GM18909 (cell line): ENCODE results near the gene ZNF790.
"Not testable (repeated sequence)": the region's sequence is repeated elsewhere in the genome, so short reads cannot be mapped to it uniquely, and the experiment has no call there.

ENCODE experiments used
- ATAC-seq: cut with Tn5 transposase; IDR thresholded peaks from one replicate; pipeline ENCODE4 v1.9.1; 2021; ENCODE audit warnings: mild to moderate bottlenecking; ENCODE audit not compliant: unreplicated experiment, poor library complexity

The ZNF790 gene

DNA sequence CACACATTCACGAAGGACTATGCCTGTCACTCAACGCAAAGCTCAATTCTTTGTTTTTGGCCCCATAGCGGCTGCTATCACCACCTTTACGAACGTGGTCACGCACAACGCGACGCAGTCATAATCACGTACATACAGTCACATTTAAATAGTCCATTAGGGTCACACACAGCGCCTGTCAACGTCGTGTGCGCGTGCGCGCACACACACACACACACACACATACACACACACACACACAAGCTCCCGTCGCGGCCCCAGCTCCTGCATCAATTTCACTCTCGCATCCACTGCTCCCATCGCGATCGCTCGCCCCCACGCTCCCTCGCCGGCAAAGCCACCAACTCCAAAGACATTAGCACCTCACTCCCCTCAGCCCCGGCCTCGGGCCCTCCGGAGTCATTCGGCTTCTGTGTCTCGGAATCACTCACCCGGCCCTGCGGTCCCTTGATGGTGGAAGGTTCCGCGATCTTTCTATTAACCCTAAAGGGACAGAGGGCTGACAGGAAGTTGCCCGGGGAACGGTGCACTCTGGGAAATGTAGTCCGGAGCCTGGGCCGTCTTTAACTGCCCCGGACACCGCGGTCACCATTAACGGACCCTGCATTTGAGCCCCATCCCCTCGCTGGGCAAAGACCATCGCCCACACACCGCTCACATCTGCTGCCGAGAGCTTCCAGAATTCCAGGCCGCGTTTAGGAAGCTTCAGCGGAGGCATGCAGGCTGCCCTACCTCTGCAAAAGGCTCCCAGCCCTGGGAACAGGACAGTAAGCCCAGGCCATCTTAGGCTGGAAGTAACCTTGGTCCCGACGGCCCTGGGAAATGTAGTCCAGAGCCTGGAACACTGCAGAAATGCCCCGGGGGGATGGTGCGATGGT is at the start of gene ZNF790:
TSS of gene ZNF790 (minus strand) at position 482 of the 878 bp plus-strand sequence. CDS start 12,768 bp downstream, outside the sequence.
- peak; percentile 96 for ATAC-seq

DNA sequence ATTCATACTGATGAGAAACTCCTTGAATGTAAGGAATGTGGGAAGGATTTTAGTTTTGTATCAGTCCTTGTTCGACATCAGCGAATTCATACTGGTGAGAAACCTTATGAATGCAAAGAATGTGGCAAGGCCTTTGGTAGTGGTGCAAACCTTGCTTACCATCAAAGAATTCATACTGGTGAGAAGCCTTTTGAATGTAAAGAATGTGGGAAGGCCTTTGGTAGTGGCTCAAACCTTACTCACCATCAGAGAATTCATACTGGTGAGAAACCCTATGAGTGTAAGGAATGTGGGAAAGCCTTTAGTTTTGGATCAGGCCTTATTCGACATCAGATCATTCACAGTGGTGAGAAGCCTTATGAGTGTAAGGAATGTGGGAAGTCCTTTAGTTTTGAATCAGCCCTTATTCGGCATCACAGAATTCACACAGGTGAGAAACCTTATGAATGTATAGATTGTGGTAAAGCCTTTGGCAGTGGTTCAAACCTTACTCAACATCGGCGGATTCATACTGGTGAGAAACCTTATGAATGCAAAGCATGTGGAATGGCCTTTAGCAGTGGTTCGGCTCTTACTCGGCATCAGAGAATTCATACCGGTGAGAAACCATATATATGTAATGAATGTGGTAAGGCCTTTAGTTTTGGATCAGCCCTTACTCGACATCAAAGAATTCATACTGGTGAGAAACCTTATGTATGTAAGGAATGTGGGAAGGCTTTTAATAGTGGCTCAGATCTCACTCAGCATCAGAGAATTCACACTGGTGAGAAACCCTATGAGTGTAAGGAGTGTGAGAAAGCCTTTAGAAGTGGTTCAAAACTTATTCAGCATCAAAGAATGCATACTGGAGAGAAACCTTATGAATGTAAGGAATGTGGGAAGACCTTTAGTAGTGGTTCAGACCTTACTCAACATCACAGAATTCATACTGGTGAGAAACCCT is 39.1 kb upstream of the ZNF790 start:
- ATAC-seq = no peak

DNA sequence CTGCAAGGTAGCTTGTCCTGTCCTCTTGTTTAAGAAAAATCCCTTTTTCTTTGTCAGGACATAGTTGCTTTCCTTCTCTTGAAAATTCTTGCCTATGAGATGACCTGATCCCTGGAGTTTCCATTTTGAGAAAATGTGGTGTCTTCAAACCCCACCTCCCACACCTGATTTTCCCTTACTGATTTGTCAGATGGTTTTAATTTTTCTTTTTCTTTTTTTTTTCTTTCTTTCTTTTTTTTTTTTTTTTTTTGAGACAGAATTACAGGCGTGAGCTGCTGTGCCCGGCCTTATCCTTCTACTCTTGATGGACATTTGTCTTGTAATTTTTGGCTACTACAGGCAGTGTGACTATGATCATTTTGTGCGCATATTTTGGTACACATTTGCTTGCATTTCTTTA is 13.7 kb upstream of the ZNF790 start:
- ATAC-seq = no peak

DNA sequence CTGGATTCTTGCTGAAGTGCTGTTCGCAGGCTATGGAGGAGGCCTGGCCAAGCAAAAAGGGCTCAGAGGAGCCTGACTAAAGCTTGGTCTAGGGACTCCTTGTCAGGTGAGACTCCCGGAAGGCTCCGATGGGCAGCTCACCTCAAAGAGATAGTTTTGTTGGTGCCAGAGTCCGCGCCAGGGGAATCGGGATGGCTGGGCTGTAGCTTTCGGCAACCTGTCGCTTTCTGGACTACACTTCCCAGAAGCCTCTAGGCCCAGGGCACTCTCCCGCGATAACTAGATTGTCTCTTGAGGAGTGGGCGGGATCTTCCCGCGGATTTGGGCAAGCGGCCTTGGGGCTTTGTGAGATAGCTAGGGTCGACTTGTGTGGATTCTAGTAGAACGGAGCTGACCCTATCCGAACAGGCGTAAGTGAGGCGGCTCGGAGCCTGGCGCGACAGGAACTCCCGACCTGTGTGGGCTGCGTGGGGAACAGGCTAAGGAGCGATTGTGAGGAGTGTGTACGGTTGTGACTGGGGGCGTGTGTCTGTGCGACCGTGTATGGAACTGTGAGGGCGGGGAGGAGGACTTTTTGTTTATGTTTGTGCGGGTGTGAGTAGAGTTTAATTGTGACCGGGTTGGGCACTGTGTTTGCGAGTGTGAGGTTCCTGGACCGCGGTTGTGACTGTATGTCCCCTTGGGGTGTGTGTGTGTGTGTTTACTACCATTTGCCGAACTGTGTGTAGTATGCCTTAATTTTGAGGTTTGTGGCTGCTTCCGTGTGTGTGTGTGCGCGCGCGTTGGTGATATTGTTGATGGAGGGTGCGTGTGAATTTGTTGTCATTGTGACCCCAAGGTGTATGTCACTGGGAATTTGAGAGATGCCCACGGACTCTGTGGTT is 12.6 kb upstream of the ZNF790 start, which contains the start of gene ZNF345:
TSS of gene ZNF345 (plus strand) at position 318 of the 884 bp plus-strand sequence. CDS start 25,955 bp downstream, outside the sequence.
- peak; percentile 79 for ATAC-seq

DNA sequence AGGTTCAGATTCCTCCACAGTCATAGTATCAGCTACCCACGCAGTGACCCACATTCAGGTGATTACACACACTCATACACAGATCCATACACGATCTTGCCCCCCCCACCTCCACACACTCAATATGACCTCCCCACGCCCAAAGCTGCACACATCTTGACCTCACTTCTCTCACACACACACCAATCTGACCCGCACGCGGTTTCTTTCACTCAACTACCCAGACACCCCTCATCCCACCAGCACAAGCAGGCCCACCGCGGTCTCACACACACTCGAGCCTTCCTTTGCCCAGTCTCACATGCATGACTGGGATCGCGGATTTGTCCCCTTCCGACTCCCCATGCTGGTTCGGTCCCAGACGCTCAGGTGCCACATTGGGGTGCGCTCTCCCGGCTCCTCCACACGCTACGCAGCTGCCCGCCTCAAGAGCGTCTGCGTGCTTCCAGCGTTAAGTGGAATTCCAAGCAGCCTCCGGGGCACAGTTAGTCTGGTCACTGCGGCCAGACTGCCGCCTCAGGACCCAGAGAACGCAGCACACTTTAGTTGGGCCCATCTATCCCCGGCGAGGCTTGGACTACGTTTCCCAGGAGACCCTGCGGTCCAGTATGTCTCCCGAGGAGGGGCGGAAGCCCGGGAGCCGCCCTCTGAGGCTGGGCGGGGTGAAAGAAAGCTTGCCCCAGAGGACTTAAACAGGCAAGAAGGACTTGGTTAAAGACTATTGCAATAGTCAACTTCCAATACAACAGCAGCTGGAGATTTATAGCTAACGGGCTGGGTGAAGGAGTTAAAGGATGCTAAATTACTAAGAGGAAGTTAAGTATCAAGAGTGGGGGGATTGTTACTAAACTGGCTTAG is 11.7 kb upstream of the ZNF790 start:
- ATAC-seq = peak; percentile 91

DNA sequence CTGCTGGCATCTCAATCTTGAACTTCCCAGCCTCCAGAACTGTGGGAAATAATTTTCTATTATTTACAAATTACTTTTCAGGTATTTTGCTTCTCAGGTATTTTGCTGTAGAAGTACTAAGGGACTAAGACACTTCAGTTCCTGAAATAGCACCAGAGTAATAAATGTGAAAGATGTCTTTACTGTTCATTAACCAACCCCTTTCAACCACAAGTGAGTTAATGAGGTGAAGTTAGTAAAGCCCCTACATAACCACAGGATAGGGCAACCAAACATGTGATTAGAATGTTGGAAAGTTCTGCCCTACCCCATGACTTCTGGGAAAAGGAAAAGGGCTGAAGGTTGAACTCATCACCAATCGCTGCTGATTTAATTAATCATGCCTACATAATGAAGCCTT is 9.8 kb upstream of the ZNF790 start:
- no peak for ATAC-seq

DNA sequence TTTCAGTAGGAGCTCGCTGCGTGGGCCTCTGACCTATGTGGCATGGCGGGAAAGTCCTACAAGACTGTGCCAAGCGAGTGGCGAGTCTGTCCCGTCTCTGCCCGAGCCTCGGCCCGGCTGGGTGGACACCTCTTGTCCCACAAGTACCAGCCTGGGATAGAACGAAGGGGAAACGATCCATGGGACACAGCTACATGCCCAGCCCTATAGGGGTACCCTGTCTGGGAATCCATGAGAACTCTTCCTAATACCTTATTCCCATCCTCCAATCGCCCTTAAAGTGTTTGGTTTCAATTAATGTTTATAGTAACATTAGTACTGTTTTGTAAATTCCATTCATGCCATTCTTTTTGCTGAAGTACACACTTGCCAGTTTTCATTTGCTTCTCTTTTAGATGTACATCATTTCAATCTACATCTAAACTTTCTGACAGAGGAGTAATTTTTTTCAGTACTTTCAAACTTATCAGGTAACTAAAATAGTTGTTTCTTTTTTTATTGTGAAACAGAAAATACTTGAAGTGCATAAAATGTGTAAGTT is 667 bp upstream of the ZNF790 start:
- no peak for ATAC-seq

DNA sequence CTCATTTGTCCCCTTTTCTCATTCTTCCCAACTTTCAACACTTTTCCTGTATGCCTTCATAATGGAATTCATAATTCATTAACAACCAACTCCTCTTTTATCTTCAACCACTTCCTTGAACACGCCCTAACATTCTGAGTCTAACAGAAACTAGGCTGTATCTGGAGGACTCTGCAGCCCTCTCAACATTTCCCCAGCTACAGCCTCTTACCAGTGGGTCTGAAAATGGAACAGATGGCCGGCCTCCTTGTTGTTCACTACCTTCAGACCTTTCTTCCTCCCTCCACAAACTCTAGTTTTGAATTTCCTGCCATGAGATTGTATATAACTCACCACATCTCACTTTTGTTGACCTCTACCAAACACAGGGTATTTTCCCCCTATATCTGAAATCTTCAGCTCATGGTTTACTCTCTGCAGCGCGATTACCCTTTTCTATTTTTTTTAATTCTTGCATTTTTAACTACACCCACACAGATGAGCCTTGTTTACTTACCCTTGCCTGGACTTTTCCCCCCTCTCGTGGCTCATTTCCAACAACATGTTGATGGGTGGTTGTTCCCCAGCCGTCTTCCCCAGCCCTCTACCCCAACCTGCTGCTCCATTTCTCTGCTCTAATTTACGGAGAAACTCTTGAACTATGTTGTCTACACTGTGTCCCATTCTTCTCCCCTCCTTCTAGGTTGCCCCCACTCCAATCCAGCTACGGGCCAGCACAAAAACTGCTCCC is 846 bp downstream of the ZNF790 start:
- no peak for ATAC-seq

DNA sequence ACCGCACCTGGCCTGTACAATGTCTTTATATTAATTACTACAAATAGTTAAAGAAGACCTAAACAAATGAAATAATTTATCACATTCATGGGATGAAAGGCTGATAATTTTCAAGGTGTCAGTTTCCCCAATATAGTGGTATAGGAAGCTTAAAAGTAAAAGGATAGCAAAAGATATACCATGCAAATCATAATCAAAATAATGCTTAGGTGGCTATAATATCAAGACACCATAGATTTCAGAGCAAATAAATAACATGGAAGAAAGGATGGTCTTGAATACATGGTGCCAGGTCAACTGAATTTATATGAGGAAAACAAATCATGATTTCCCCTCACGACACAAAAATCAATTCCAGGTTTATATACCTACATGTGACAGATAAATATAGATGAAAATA is 4.8 kb downstream of the ZNF790 start:
- ATAC-seq = no peak

DNA sequence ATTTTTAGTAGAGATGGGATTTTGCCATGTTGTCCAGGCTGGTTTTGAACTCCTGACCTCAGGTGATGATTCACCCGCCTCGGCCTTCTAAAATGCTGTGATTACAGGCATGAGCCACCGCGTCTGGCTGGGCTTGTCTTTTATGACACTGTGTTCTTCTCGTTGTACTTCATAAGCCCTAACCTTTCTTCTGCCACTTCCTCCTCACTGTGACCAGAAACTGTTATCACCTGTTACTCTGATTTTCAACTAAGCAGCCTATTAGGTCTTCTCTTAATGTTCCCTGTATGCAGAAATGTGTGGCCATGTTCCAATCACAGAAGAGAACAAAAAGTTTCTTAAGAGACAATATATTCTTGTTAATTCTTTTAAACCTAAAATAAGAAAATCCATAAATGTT is 16.4 kb downstream of the ZNF790 start:
- no peak for ATAC-seq

DNA sequence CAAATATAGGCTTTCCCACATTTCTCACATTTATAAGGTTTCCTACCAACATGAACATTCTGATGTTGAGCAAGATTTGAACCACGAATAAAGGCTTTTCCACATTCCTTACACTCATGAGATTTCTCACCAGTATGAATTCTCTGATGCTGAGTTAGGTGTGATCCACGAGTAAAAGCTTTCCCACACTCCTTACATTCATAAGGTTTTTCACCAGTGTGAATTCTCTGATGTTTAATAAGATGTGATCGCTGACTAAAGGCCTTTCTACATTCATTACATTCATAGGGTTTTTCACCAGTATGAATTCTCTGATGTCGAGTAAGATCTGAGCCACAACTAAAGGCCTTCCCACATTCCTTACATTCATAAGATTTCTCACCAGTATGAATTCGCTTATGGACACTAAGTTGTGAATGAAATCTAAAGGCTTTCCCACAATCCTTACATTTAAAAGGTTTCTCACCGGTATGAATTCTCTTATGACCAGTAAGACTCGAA is 19.0 kb downstream of the ZNF790 start:
- no peak for ATAC-seq

DNA sequence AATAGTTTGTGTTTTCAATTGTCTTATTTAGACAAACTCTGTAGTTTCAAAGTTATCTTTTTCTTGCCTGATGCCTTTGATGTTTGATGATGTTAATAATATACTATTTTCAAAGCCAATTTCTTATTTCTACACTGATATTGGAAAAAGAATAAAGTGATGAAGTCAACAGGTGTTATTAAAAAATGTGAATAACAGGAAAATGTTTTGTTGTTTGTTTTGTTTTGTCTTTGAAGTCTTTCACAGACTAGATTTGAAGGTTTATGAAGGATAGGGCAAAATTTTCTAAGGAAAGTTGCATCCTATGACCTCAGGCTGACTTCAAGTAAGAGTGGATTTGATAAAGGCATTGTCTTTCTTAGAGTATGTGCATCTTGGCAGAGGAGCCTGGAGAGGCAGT is 31.2 kb downstream of the ZNF790 start:
- ATAC-seq = no peak

DNA sequence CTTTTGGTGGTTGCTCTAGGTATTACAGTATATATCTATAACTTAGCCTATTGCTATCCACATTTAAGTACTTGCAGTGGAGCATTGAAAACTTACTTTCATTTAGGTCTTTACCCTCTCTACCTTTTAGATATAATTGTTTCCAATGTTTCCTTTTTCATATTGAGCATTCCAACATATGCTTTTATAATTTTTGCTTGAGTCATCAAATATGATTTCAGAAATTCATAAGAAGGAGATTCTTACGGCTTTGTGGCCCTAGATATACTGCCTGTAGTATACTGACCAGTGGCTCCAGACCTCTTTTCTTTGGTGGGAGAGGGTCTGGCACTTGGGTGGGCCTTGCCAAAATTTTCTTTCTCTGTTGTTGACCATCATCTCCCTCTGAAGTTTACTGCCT is 32.8 kb downstream of the ZNF790 start:
- no peak for ATAC-seq

DNA sequence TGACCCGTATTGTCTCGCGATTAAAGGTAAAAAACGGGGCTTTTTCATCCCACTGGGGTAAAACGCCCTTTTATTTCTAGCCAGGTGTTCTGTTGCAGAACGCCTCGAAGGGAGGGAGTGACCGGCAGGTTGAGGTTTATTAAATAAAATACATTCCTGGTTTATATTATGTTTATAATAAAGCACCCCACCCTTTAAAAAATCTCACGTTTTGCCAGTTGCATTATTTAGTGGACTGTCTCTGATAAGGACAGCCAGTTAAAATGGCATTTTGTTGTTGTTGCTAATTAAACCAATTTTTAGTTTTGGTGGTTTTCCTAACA is 40.4 kb downstream of the ZNF790 start:
- ATAC-seq = no peak

DNA sequence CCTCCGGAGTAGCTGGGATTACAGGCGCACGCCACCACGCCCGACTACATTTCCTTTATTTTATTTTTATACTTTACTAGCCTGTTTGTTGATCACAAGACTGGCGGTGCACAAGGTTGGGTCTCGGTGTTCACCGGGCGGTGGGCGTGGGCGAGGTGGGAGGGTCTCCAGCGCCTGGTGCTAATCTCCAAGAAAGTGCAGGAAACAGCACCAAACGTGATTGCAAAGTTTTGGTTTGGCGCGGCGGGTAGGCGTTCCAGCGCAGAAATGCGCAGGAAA is 41.5 kb downstream of the ZNF790 start:
- ATAC-seq = no peak

DNA sequence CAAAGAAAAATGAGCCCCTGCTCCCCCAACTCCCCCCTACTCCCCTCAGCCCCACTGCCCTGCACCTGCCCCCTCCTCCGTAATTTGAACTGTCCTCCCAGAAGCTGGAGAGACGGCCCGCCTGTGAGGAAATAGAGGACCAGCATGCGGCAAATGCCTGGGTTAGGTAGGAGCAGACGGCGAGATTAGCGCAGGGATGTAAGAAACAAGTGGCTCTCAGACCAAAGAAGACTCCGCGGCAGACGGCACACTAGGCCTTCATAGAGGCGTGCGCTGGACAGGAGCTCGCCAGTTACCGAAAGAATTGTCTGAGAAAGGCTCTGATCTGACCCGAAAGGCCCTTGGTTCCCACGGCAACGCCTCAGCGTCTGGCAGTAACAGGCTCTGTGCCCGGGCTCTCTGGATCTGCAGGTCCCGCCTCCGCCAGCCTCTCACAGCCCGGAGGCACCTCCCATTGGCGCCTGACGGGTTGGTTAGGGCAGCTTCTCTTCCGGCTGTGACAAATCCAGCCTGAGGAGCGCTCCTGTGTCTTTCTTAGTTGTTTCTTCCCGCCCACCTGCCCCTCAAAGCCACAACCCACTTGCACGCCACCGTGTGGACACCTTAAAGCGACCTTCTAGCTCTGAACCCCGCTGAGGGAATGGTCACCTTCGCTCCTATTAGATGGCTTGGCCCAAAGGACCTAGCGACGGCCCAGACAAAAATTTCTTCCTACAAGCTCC is 46.6 kb downstream of the ZNF790 start:
- ATAC-seq = not testable (repeated sequence)

DNA sequence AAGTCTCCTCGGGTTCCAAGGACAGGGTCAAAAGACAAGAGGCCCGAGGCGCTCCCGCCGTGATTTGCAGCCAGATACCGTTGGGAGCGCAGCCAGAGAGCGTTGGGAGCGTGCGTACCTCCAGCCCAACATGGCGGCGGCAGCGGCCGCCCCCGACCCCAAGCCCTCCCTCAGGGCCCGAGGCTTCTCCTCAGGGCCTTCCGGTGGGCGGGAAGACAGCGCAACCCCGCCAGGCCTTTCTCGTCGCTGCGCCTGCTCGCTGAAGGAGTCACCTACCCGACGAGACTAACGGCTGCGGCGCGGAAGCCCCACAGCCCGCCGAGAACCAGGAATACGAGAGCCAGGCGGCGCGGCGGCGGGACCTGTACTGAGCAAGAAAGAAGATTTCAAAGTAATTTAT is 62.4 kb downstream of the ZNF790 start:
- no peak for ATAC-seq

DNA sequence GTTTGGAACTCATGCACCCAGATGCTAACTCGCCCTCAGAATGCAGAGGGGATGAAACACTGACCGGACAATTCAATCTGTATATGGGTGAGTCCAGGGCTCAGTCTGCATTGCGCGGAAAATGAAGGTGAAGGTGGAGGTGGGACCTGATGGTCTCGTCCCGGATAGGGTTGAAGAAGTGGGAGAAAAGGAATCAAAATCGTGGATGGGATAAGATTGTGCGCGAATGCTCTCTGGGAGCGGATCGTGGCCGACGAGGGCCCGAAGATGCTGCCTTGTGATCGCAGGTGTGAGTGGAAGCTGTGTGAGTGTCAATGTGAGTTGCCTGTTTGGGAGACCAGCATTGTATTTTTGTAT is 65.0 kb downstream of the ZNF790 start:
- no peak for ATAC-seq
